ENCODE data around the gene CCDC57.
"Not testable (repeated sequence)": the region's sequence is repeated elsewhere in the genome, so short reads cannot be mapped to it uniquely, and the experiment has no call there.

The CCDC57 gene

DNA sequence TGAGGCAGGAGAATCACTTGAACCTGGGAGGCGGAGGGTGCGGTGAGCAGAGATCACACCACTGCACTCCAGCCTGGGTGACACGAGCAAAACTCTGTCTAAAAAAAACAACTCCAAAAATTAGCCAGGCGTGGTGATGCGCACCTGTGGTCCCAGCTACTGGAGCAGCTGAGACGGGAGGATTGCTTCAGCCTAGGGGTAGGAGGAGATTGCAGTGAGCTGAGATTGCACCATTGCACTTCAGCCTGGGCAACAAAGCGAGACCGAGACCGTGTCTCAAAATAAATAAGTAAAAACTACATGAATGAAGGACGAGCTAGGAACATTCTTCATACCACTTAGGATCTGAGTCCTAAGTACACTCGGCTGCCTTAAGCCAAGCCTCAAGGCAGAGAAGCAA is 35.4 kb downstream of the CCDC57 start:
- ATAC-seq (no peak), DNase-seq (no peak)

GRCh38 chr17:82175951-82176350 is 36.7 kb downstream of the CCDC57 start:
- DNase-seq (no peak), ATAC-seq (no peak)

- DNase-seq (no peak), ATAC-seq (no peak)
Measured at GRCh38 chr17:82175201-82175600, 37.4 kb downstream of the CCDC57 start.

DNA sequence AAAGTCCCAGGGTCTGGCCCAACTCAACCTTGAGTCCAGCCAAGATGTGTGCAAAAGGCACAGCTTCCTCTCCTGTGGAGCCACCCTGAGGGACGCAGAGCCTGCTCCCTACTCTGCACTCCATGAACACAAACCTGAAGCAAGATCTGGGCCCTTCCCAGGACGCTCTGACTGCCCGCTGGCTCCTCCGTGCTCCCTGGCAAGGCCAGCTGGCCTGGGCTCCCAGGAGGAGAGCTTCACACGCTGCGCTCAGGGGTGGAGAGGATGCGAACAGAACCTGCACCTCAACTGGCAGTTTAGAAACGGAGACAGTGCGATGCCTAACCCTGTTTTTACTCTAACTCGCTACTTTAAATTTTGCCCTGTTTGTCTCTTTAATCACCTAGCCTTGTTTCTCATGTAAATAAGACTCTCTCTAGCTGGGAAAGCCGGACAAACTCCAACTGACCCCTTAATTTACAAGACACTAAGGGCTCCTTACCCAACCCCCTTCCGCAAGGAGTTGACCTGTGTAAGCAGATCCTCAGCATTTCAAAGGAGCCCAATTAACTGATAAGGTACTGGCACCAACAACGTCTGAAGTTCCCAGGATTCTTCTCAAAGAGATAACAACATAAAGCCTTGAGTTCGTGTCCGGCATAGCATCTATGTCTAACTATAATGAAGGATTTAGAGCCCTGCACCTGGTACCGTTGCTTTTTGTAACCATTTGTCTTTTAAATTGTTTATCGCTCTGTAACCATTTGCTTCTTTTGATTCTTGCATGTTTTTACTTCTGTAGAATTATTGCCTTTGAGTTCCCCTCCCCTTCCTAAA is 38.4 kb downstream of the CCDC57 start:
- not testable (repeated sequence) for DNase-seq, ATAC-seq

DNA sequence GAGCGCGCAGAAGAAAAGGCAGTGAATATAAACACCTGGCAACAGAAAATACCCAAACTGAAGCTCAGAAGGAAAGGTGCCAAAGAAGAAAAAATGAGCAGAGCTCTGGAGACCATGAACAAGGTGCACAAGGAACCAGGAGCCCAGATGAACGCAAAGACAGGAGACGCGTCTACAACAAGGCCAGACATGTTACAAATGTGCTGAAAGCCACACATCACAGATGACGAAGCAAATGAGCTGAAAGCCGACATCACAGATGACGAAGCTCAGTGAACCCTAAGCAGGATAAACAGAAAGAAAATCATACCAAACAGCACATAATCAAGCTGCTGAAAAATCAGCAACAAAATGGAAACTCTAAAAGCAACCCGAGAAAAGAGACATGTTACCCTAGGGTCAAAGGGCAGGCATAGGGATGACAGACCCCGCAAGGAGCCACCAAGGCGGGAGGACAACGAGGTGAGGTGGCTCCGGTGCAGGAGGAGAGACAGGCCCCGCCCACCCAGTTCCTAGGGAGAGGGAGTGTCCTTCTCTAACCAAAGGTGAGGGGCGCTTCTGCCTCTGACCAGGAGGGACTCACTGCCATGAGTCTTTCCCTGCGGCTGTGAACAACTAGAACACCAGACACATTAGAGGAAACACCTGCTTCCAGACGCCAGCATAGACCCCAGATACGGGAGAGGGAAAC is 39.1 kb downstream of the CCDC57 start:
- ATAC-seq, result no peak
- no peak for DNase-seq

GRCh38 chr17:82172486-82173160 is 40.0 kb downstream of the CCDC57 start:
- no peak for DNase-seq
- ATAC-seq, result no peak

DNA sequence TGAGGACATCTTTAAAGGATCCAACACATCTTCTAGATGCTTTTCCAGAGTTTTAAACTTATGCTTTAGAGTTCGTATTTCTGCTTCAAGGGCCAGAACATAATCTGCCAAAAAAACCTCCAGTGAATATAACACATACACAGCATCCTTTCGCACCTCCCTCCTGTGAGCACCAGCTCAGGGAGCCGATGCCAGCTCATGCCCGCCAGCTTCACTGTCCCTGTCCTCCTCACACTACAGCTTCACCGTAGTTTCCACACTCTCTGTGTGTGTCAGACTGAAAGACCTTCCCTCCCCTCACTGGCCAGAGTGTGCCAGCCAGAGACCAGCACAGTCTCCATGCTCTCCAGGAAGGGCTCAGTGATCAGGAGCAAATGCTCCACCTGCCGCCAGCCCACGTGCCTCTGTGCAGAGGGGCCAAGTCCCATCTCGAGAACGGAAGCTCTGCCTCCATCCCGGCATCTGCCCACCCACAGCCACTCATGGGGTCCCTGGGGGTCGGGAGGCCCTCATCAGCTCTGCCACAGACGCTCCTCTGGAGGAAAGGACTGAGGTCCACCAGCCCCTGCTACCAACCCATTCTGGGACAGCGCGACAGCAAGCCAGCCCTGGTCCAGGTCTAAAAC is 40.8 kb downstream of the CCDC57 start:
- DNase-seq (no peak), ATAC-seq (no peak)

DNA sequence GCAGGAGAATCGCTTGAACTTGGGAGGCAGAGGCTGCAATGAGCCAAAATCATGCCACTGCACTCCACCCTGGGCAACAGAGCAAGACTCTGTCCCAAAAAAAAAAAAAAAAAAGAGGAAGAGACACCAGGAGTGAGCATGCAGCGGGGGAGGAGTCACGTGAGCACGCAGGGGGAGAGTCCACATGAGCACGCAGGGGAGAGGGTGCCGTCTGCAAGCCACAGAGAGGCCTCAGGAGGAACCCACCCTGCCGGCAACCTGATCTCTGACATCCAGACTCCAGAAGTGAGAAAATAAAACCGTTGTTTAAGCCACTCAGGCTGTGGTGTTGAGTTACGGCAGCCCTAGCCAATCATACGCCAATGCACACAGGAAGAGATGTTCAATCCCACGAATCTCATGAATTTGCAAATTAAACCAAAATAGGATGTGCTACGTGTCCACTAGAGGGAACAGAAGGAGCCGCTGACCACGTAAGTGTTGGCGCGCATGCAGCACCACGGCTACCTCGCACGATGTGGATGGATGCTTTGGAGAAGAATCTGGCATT is 42.2 kb downstream of the CCDC57 start:
- no peak for ATAC-seq
- DNase-seq, result no peak

DNA sequence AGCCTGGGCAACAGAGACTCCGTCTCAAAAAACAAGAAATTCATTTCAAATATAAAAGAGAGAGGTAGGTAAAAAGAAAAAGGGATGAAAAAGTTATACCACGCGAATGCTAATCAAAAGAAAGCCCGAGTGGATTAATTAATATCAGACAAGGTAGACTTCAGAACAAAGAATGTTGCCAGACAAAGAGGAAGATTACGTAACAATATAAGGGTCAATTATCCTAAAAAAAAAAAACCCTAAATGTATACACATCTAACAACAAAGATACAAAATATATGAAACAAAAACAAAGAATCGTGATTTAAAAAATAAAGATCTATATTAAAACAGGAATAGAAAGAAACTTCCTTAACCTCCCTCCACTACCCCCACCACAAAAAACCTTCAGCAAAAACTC is 44.1 kb downstream of the CCDC57 start:
- no peak for DNase-seq
- ATAC-seq, result no peak

DNA sequence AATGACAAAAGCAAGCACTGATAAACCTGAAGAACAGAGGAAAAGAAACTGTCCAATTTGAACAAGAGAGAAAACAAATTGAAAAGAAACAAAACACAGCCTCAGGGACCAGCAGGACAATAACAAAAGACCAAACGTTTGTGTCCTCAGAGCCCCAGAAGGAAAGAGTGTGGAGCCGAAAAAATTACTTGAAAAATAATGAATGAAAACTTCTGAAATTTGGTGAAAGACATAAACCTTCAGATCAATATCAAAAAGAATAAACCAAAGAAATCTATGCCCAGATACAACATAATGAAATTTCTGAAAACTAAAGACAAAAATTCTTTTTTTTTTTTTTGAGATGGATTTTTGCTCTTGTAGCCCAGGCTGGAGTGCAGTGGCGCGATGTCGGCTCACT is 45.6 kb downstream of the CCDC57 start:
- ATAC-seq, result no peak
- no peak for DNase-seq

DNA sequence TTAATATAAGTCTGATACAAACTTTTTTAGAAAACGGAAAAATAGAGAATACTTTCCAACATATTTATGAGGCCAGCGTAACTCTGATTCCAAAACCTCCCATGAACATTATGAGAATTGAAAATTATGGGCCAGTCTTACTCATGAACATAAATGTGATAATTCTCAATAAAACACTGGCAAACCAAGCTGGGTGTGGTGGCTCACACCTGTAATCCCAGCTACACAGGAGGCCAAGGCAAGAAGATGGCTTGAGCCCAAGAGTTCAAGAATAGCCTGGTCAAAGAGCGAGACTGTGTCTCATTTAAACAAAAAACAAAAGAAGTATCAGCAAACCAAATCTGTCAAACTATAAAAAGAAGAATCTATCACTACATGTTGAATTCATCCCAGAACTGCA is 47.8 kb downstream of the CCDC57 start:
- DNase-seq (no peak), ATAC-seq (no peak)

GRCh38 chr17:82161216-82161615 is 51.4 kb downstream of the CCDC57 start:
- DNase-seq (no peak), ATAC-seq (no peak)

- no peak for DNase-seq
- no peak for ATAC-seq
Measured at GRCh38 chr17:82160075-82160474, 52.6 kb downstream of the CCDC57 start.

DNA sequence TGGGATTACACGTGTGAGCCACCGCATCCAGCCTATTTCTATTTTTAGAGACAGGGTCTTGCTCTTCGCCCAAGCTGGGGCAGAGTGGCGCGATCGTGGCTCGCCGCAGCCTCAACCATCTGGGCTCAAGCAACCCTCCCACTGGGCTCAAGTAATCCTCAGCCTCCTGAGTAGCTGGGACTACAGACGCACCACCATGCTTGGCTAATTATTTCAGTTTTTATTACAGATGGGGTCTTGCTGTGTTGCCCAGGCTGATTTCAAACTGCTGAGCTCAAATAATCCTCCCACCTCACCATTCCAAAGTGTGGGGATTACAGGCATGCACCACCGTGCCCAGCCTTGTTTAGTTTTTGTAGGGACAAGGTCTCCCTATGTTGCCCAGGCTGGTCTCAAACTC is 53.8 kb downstream of the CCDC57 start:
- DNase-seq (no peak), ATAC-seq (no peak)

DNA sequence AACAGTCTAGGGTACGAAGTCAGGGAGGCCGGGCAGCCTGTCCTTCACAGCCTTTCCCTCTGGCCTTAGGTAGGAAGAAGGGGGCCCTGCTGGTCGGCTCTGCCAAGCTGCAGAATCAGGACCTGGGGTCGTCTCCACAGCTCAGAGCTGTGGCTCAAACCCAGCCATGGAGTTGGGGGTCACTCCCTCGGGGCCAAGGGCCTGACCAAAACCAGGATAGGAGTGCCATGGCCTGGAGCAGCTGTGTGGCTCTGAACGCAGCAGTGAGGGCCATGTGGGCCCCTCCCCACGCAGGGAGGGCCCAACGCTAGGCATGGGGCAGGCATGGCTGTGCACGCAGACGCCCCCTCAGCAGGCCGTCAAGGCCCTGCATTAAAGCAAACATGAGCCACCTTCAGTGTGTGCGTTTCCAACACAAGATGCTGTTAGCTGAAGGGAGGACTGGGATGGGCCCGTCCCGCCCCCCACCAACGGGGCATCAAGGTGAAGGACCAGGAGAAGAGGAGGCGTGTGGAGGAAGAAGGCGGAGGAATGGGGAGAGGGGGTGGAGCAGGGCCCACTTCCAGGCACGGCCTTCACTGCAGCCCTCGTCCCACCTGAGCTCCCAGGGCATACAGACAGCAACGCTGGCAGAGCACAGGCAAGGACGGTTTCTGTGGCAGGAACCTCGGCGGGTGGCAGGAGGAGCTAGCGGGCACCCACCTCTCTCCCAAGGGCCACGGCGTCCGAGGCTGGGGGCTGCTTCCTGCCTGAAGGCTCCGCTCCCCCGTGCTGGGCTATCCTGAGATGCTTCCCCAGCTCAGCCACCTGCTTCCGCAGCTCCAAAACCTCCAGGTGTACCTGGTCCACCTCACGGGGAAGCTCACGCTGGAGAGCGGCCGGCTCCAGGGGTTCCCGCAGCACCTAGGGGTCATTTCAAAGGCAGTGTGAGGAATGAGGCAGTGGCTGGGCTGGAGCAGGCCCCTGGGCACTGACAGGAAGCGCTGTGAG is 55.3 kb downstream of the CCDC57 start:
- ATAC-seq (no peak), DNase-seq (no peak)

GRCh38 chr17:82156284-82156925 is 56.2 kb downstream of the CCDC57 start:
- no peak for ATAC-seq

DNA sequence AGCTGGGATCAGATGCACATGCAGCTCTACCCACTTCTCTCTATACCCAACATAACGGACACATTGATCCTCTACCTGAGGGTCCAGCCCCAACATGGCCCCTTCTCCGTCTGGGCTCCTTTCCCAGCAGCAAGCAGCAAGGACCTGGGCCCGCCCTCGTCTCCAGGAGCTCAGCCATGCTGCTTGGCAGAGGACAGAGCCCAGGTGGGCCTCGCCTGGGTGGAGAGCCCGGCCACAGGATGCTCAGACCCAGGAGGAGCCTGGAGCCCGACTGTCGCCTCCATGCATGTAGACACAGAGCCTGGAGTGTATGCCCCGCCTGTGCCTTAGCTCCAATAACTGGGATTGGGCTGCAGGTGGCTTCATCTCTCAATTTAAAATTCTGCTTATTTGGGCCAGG is 57.0 kb downstream of the CCDC57 start:
- DNase-seq, result no peak
- ATAC-seq, result no peak

More at GRCh38 chr17:82156284-82156925, 56.2 kb downstream of the CCDC57 start:
- DNase-seq, result no peak

GRCh38 chr17:82154881-82155331 is 57.7 kb downstream of the CCDC57 start:
- DNase-seq (no peak), ATAC-seq (no peak)

GRCh38 chr17:82153745-82154375 is 58.8 kb downstream of the CCDC57 start:
- peak; percentile 87 for DNase-seq
- ATAC-seq, result peak; percentile 92

- no peak for DNase-seq
- no peak for ATAC-seq
Measured at GRCh38 chr17:82153295-82153691, 59.3 kb downstream of the CCDC57 start.
